ENCODE measurements around the gene KCNJ10.

The KCNJ10 gene

GRCh38 chr1:159958719-159959380, 111.1 kb downstream of the KCNJ10 start:
- Histone ChIP-seq H3K36me3 (ENCODE audit: low read depth) (no peaks in the 10 kb centered on the region), H3K27me3 (ENCODE audit: insufficient read depth, poor library complexity, severe bottlenecking) (no peaks in the 10 kb centered on the region), H3K27ac (ENCODE audit: poor library complexity, severe bottlenecking) (peak overlapping the region; percentile 1), H3K4me3 (ENCODE audit: severe bottlenecking) (no peak overlapping the region), H3K9me3 (ENCODE audit: severe bottlenecking) (no peaks in the 10 kb centered on the region), H3K4me1 (ENCODE audit: insufficient read depth, poor library complexity, severe bottlenecking) (peaks cover 23% of the 10 kb centered on the region)
- no peak for DNase-seq (ENCODE audit: low spot score)
- ATAC-seq (ENCODE audit: low read depth) = no peak
- no peak for TF ChIP-seq CTCF (IDR thresholded peaks at IDR 0.05; ENCODE audit: poor library complexity, severe bottlenecking)

GRCh38 chr1:159957824-159958268, 112.1 kb downstream of the KCNJ10 start:
- H3K4me1 ChIP-seq (ENCODE audit: insufficient read depth, poor library complexity, severe bottlenecking) = peaks cover 26% of the 10 kb centered on the region
- TF ChIP-seq CTCF (IDR thresholded peaks at IDR 0.05; ENCODE audit: poor library complexity, severe bottlenecking) = no peak
- H3K36me3 ChIP-seq (ENCODE audit: low read depth) = no peaks in the 10 kb centered on the region
- H3K9me3 ChIP-seq (ENCODE audit: severe bottlenecking) = no peaks in the 10 kb centered on the region
- H3K4me3 ChIP-seq (ENCODE audit: severe bottlenecking) = no peak overlapping the region
- H3K27me3 ChIP-seq (ENCODE audit: insufficient read depth, poor library complexity, severe bottlenecking) = no peaks in the 10 kb centered on the region
- ATAC-seq (ENCODE audit: low read depth) = no peak
- H3K27ac ChIP-seq (ENCODE audit: poor library complexity, severe bottlenecking) = no peak overlapping the region
- no peak for DNase-seq (ENCODE audit: low spot score)

GRCh38 chr1:159955456-159955855, 114.5 kb downstream of the KCNJ10 start:
- no peak for TF ChIP-seq CTCF (IDR thresholded peaks at IDR 0.05; ENCODE audit: poor library complexity, severe bottlenecking)
- DNase-seq (ENCODE audit: low spot score) (no peak), ATAC-seq (ENCODE audit: low read depth) (no peak)
- H3K9me3 ChIP-seq (ENCODE audit: severe bottlenecking) = no peaks in the 10 kb centered on the region
- peaks cover 19% of the 10 kb centered on the region for H3K4me1 ChIP-seq (ENCODE audit: insufficient read depth, poor library complexity, severe bottlenecking)
- no peak overlapping the region for H3K4me3 ChIP-seq (ENCODE audit: severe bottlenecking)
- H3K36me3 ChIP-seq (ENCODE audit: low read depth) = no peaks in the 10 kb centered on the region
- peak overlapping the region; percentile 64 for H3K27ac ChIP-seq (ENCODE audit: poor library complexity, severe bottlenecking)
- no peaks in the 10 kb centered on the region for H3K27me3 ChIP-seq (ENCODE audit: insufficient read depth, poor library complexity, severe bottlenecking)

- ATAC-seq (ENCODE audit: low read depth) (peak; percentile 90), DNase-seq (ENCODE audit: low spot score) (no peak)
- H3K27ac ChIP-seq (ENCODE audit: poor library complexity, severe bottlenecking) = peak within 1 kb of the TSS; percentile 64
- no peak within 1 kb of the TSS for H3K4me3 ChIP-seq (ENCODE audit: severe bottlenecking)
- no peaks in the 10 kb centered on the region for H3K27me3 ChIP-seq (ENCODE audit: insufficient read depth, poor library complexity, severe bottlenecking)
- no peaks in the 10 kb centered on the region for H3K36me3 ChIP-seq (ENCODE audit: low read depth)
- H3K4me1 ChIP-seq (ENCODE audit: insufficient read depth, poor library complexity, severe bottlenecking) = peaks cover 17% of the 10 kb centered on the region
- TF ChIP-seq CTCF (IDR thresholded peaks at IDR 0.05; ENCODE audit: poor library complexity, severe bottlenecking) = no peak
- no peaks in the 10 kb centered on the region for H3K9me3 ChIP-seq (ENCODE audit: severe bottlenecking)
Observed at GRCh38 chr1:159953536-159954515, 116.1 kb downstream of the KCNJ10 start, which contains the start of gene SLAMF9. Gene SLAMF9, minus strand, starts transcription at chr1:159954237. Its CDS starts 100 bp downstream, at chr1:159954137.

Measured in RWPE2 (cell line).